ENCODE measurements around the gene ANKS1A. TPM values are rescaled to one million over a fixed set of nuclear protein-coding genes. Genes with fewer than 3 reads are reported as not detected.
A peak's percentile ranks its signal among the peaks of the same experiment; 100 is the strongest.

Gene ANKS1A
- total RNA-seq, 1 experiment from 2014 or later: 35.0 TPM

- TF ChIP-seq, protein P1, sequence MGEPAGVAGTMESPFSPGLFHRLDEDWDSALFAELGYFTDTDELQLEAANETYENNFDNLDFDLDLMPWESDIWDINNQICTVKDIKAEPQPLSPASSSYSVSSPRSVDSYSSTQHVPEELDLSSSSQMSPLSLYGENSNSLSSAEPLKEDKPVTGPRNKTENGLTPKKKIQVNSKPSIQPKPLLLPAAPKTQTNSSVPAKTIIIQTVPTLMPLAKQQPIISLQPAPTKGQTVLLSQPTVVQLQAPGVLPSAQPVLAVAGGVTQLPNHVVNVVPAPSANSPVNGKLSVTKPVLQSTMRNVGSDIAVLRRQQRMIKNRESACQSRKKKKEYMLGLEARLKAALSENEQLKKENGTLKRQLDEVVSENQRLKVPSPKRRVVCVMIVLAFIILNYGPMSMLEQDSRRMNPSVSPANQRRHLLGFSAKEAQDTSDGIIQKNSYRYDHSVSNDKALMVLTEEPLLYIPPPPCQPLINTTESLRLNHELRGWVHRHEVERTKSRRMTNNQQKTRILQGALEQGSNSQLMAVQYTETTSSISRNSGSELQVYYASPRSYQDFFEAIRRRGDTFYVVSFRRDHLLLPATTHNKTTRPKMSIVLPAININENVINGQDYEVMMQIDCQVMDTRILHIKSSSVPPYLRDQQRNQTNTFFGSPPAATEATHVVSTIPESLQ (CRISPR knock-in tag; IDR thresholded peaks at IDR 0.05): no peak
- TF ChIP-seq, protein P2, sequence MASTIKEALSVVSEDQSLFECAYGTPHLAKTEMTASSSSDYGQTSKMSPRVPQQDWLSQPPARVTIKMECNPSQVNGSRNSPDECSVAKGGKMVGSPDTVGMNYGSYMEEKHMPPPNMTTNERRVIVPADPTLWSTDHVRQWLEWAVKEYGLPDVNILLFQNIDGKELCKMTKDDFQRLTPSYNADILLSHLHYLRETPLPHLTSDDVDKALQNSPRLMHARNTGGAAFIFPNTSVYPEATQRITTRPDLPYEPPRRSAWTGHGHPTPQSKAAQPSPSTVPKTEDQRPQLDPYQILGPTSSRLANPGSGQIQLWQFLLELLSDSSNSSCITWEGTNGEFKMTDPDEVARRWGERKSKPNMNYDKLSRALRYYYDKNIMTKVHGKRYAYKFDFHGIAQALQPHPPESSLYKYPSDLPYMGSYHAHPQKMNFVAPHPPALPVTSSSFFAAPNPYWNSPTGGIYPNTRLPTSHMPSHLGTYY (CRISPR knock-in tag; IDR thresholded peaks at IDR 0.05): no peak
Observed at GRCh38 chr6:35085359-35086281, 196.6 kb downstream of the ANKS1A start (continued).

DNA sequence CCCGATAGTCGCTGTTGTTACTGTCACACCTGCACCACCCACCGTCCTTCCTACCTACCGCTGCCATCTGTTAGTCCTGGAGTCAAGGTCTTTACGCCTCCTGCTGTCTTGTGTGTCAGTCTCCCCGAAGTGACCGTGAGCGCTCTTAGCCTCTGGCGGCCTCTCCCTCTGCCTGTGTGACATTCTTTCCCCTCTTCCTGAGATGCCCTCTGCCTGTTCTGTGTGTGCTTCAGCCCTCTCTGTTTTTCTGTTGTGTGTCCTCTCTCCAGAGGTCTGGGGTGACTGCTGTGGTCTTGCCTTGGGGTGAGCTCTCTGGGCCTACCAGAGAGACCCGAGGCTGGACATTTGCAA is 197.2 kb downstream of the ANKS1A start:
- Mint-ChIP-seq H3K9me3 (no peaks in the 10 kb centered on the region), H3K27me3 (ENCODE audit: low read depth) (no peaks in the 10 kb centered on the region), H3K4me1 (peaks cover 17% of the 10 kb centered on the region), H3K36me3 (peaks cover 37% of the 10 kb centered on the region), H3K27ac (peak overlapping the region; percentile 63; the same call in 1 of the 2 replicates), H3K4me3 (no peak overlapping the region)
- DNase-seq (ENCODE audit: low spot score) (no peak), ATAC-seq (no peak)
- POLR2A ChIA-PET: no interaction called here
- TF ChIP-seq GRHL2 (CRISPR knock-in tag; IDR thresholded peaks at IDR 0.05; ENCODE audit: insufficient replicate concordance, severe bottlenecking) (no peak), FOXP1 (CRISPR knock-in tag; IDR thresholded peaks at IDR 0.05; ENCODE audit: borderline replicate concordance) (no peak), ATF2 (CRISPR knock-in tag; IDR thresholded peaks at IDR 0.05; ENCODE audit: borderline replicate concordance, low read depth) (no peak), NFYB (CRISPR knock-in tag; conservative IDR thresholded peaks at IDR 0.05; ENCODE audit: low read depth) (no peak), ARID4B (CRISPR knock-in tag; IDR thresholded peaks at IDR 0.05; ENCODE audit: borderline replicate concordance) (no peak)
- TF ChIP-seq, protein P3, sequence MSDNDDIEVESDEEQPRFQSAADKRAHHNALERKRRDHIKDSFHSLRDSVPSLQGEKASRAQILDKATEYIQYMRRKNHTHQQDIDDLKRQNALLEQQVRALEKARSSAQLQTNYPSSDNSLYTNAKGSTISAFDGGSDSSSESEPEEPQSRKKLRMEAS (CRISPR knock-in tag; IDR thresholded peaks at IDR 0.05): no peak
- CTCF ChIA-PET: interaction anchor here (1.9 kb wide), 1 partner anchor 100 kb away, joined by 7 read pairs; no protein-coding TSS in a partner anchor

GRCh38 chr6:35086636-35087360 is 197.7 kb downstream of the ANKS1A start:
- ChIA-PET CTCF (interaction anchor here (0.6 to 1.2 kb wide), 2 partner anchors 23 to 100 kb away, joined by 3 to 4 read pairs; no protein-coding TSS in a partner anchor), POLR2A (no interaction called here)
- peaks cover 33% of the 10 kb centered on the region for H3K36me3 Mint-ChIP-seq
- H3K27ac Mint-ChIP-seq: peak overlapping the region; percentile 63; the same call in 1 of the 2 replicates
- peaks cover 11% of the 10 kb centered on the region for H3K4me1 Mint-ChIP-seq
- H3K4me3 Mint-ChIP-seq: no peak overlapping the region
- H3K9me3 Mint-ChIP-seq: no peaks in the 10 kb centered on the region
- no peaks in the 10 kb centered on the region for H3K27me3 Mint-ChIP-seq (ENCODE audit: low read depth)
- DNase-seq (ENCODE audit: low spot score): no peak
- ATAC-seq: no peak
- TF ChIP-seq, protein P4, sequence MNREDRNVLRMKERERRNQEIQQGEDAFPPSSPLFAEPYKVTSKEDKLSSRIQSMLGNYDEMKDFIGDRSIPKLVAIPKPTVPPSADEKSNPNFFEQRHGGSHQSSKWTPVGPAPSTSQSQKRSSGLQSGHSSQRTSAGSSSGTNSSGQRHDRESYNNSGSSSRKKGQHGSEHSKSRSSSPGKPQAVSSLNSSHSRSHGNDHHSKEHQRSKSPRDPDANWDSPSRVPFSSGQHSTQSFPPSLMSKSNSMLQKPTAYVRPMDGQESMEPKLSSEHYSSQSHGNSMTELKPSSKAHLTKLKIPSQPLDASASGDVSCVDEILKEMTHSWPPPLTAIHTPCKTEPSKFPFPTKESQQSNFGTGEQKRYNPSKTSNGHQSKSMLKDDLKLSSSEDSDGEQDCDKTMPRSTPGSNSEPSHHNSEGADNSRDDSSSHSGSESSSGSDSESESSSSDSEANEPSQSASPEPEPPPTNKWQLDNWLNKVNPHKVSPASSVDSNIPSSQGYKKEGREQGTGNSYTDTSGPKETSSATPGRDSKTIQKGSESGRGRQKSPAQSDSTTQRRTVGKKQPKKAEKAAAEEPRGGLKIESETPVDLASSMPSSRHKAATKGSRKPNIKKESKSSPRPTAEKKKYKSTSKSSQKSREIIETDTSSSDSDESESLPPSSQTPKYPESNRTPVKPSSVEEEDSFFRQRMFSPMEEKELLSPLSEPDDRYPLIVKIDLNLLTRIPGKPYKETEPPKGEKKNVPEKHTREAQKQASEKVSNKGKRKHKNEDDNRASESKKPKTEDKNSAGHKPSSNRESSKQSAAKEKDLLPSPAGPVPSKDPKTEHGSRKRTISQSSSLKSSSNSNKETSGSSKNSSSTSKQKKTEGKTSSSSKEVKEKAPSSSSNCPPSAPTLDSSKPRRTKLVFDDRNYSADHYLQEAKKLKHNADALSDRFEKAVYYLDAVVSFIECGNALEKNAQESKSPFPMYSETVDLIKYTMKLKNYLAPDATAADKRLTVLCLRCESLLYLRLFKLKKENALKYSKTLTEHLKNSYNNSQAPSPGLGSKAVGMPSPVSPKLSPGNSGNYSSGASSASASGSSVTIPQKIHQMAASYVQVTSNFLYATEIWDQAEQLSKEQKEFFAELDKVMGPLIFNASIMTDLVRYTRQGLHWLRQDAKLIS (CRISPR knock-in tag; IDR thresholded peaks at IDR 0.05; ENCODE audit: borderline replicate concordance): no peak
- TF ChIP-seq ESRRA (CRISPR knock-in tag; IDR thresholded peaks at IDR 0.05; ENCODE audit: borderline replicate concordance) (no peak), FOXJ3 (CRISPR knock-in tag; IDR thresholded peaks at IDR 0.05; ENCODE audit: borderline replicate concordance) (no peak), ELF4 (CRISPR knock-in tag; IDR thresholded peaks at IDR 0.05; ENCODE audit: low read depth) (no peak), ZBTB21 (CRISPR knock-in tag; IDR thresholded peaks at IDR 0.05; ENCODE audit: borderline replicate concordance) (no peak), FOXK1 (CRISPR knock-in tag; IDR thresholded peaks at IDR 0.05) (no peak), CBFB (CRISPR knock-in tag; IDR thresholded peaks at IDR 0.05; ENCODE audit: low read depth) (no peak), ZNF416 (CRISPR knock-in tag; IDR thresholded peaks at IDR 0.05) (no peak)

Measured in WTC11 (cell line).